Liver (tissue), 9 donors: Measurements from ENCODE around the gene TNFAIP6. TPM values are rescaled to one million over a fixed set of nuclear protein-coding genes. Genes with fewer than 3 reads are reported as not detected.

Experiments
- DNase-seq: peaks from one replicate; pipeline ENCODE4 v3.0.0-alpha.2; 2017; ENCODE audit warnings: low spot score
- H3K27ac ChIP-seq, 2 donors: one replicate each; pipeline ENCODE4 v1.7.0; 2013; ENCODE audit warnings: inconsistent platforms in 2 of 2, low read length in 2 of 2, control low read depth in 1 of 2, low read depth in 1 of 2, mild to moderate bottlenecking in 1 of 2
- H3K27me3 ChIP-seq, 4 donors: one replicate each; pipeline versions ENCODE4 v1.6.1 to v1.7.0; 2013; ENCODE audit warnings: low read length in 3 of 4, inconsistent platforms in 1 of 4, mild to moderate bottlenecking in 1 of 4, moderate library complexity in 1 of 4; ENCODE audit not compliant: control insufficient read depth in 4 of 4, insufficient read depth in 4 of 4
- H3K36me3 ChIP-seq, 4 donors: one replicate each; pipeline versions ENCODE4 v1.6.1 to v1.7.0; 2013; ENCODE audit warnings: low read length in 3 of 4, mild to moderate bottlenecking in 3 of 4, low read depth in 1 of 4, moderate library complexity in 1 of 4; ENCODE audit not compliant: control insufficient read depth in 4 of 4, insufficient read depth in 3 of 4
- H3K4me1 ChIP-seq, 4 donors: one replicate each; pipeline versions ENCODE4 v1.6.1 to v1.7.0; 2013; ENCODE audit warnings: low read length in 3 of 4, mild to moderate bottlenecking in 3 of 4, moderate library complexity in 1 of 4; ENCODE audit not compliant: control insufficient read depth in 4 of 4, insufficient read depth in 4 of 4
- H3K4me3 ChIP-seq, 3 donors: one replicate each; pipeline versions ENCODE4 v1.6.1 to v1.7.0; 2013; ENCODE audit warnings: low read length in 3 of 3, control low read depth in 1 of 3, low read depth in 1 of 3, mild to moderate bottlenecking in 1 of 3
- H3K9ac ChIP-seq, 2 donors: one replicate each; pipeline ENCODE4 v1.7.0; 2013; ENCODE audit warnings: low read length in 2 of 2, mild to moderate bottlenecking in 2 of 2, moderate library complexity in 2 of 2, control low read depth in 1 of 2, low read depth in 1 of 2
- H3K9me3 ChIP-seq, 4 donors: one replicate each; pipeline versions ENCODE4 v1.6.1 to v1.7.0; 2013; ENCODE audit warnings: low read length in 3 of 4; ENCODE audit not compliant: control insufficient read depth in 4 of 4
- ATF3 ChIP-seq: IDR thresholded peaks from 2 replicates; pipeline ENCODE4 v1.6.1; 2016; ENCODE audit warnings: antibody characterized with exemption
- EGR1 ChIP-seq, 2 donors: IDR thresholded peaks; 2 replicates each; pipeline ENCODE4 v1.6.1; 2016 to 2018; ENCODE audit warnings: antibody characterized with exemption in 2 of 2, low read depth in 2 of 2
- FOXA1 ChIP-seq: IDR thresholded peaks from 2 replicates; pipeline ENCODE4 v1.6.1; 2016; ENCODE audit warnings: antibody characterized with exemption
- FOXA2 ChIP-seq: IDR thresholded peaks from 2 replicates; pipeline ENCODE4 v1.6.1; 2016; ENCODE audit warnings: antibody characterized with exemption
- GABPA ChIP-seq, 2 donors: IDR thresholded peaks in 1 of 2; conservative IDR thresholded peaks in 1 of 2; 2 replicates each; pipeline ENCODE4 v1.6.1; 2016; ENCODE audit warnings: antibody characterized with exemption in 2 of 2, mild to moderate bottlenecking in 1 of 2, moderate library complexity in 1 of 2
- HNF4A ChIP-seq, 2 donors: conservative IDR thresholded peaks; 2 replicates each; pipeline ENCODE4 v1.6.1; 2016; ENCODE audit warnings: antibody characterized with exemption in 2 of 2, mild to moderate bottlenecking in 2 of 2
- JUND ChIP-seq, 2 donors: IDR thresholded peaks; 2 replicates each; pipeline ENCODE4 v1.6.1; 2016; ENCODE audit warnings: antibody characterized with exemption in 2 of 2
- NR2F2 ChIP-seq: IDR thresholded peaks from 2 replicates; pipeline ENCODE4 v1.6.1; 2016; ENCODE audit warnings: antibody characterized with exemption
- RAD21 ChIP-seq, 2 donors: IDR thresholded peaks; 2 replicates each; pipeline ENCODE4 v1.6.1; 2016; ENCODE audit warnings: antibody characterized with exemption in 2 of 2, mild to moderate bottlenecking in 2 of 2
- REST ChIP-seq: IDR thresholded peaks from 2 replicates; pipeline ENCODE4 v1.6.1; 2016; ENCODE audit warnings: antibody characterized with exemption, mild to moderate bottlenecking
- RXRA ChIP-seq, 2 donors: IDR thresholded peaks; 2 replicates each; pipeline ENCODE4 v1.6.1; 2017 to 2018; ENCODE audit warnings: antibody characterized with exemption in 2 of 2, mild to moderate bottlenecking in 1 of 2
- SP1 ChIP-seq: IDR thresholded peaks from 2 replicates; pipeline ENCODE4 v1.6.1; 2018; ENCODE audit warnings: antibody characterized with exemption, mild to moderate bottlenecking
- TAF1 ChIP-seq: conservative IDR thresholded peaks from 2 replicates; pipeline ENCODE4 v1.6.1; 2016; ENCODE audit warnings: antibody characterized with exemption, mild to moderate bottlenecking
- YY1 ChIP-seq: IDR thresholded peaks from 2 replicates; pipeline ENCODE4 v1.6.1; 2016; ENCODE audit warnings: antibody characterized with exemption, mild to moderate bottlenecking
- ZBTB33 ChIP-seq: IDR thresholded peaks from 2 replicates; pipeline ENCODE4 v1.6.1; 2016; ENCODE audit warnings: antibody characterized with exemption
- WGBS: extraction: QIAGEN DNeasy Blood & Tissue Kit; methylation state at CpG from one replicate; pipeline ENCODE4 v1.1.7; 2013; 5-methylcytosine and 5-hydroxymethylcytosine counted together
- polyA plus RNA-seq, 2 donors: library from polyadenylated mRNA; stranded (reverse) in 1 of 2; unstranded in 1 of 2; fragments of 200-250 nt in 1 of 2; fragments of >200 nt in 1 of 2; fragmentation: Nextera tagmentation in 1 of 2; extraction: Ambion mirVana in 1 of 2; gene quantifications; one replicate each; pipeline versions ENCODE4 v1.2.1 to v1.2.3, GENCODE V29; 2013 to 2015
- total RNA-seq, 2 donors: library from RNA; depleted of rRNA; stranded (reverse); fragments of >200 nt; gene quantifications; one replicate each; pipeline ENCODE4 v1.2.3, GENCODE V29; 2014
- donor health status: healthy.
- donor health status: healthy.
- donor health status: healthy.
- donor health status: healthy.
- donor health status: healthy.

The TNFAIP6 gene
- total and polyA plus RNA-seq, 4 donors: 0.17 to 0.28 (median 0.20) TPM

- no peak overlapping the region for H3K4me3 ChIP-seq
- no peak overlapping the region for H3K27ac ChIP-seq
- no peaks in the 10 kb centered on the region for H3K9me3 ChIP-seq
- no peaks in the 10 kb centered on the region for H3K27me3 ChIP-seq
- 66% methylated on average over 3 of the region's 3 CpGs for WGBS
- no peaks in the 10 kb centered on the region for H3K4me1 ChIP-seq
- no peak for DNase-seq
- no peak overlapping the region for H3K9ac ChIP-seq
- TF ChIP-seq GABPA (IDR thresholded peaks at IDR 0.05 in 1 of 2, conservative IDR thresholded peaks at IDR 0.05 in 1 of 2): no peak
- no peak for TF ChIP-seq NR2F2
- TF ChIP-seq SP1: no peak
- no peak for TF ChIP-seq TAF1
- TF ChIP-seq JUND (IDR thresholded peaks at IDR 0.05): no peak
- no peak for TF ChIP-seq FOXA1
- H3K36me3 ChIP-seq: no peaks in the 10 kb centered on the region
Observed at GRCh38 chr2:151334082-151334815, 23.1 kb upstream of the TNFAIP6 start.

GRCh38 chr2:151336863-151337371, 20.5 kb upstream of the TNFAIP6 start:
- DNase-seq: no peak
- TF ChIP-seq GABPA (IDR thresholded peaks at IDR 0.05 in 1 of 2, conservative IDR thresholded peaks at IDR 0.05 in 1 of 2): no peak
- no peak for TF ChIP-seq ATF3
- TF ChIP-seq EGR1 (IDR thresholded peaks at IDR 0.05; ENCODE audit: low read depth in 2 of 2): no peak
- TF ChIP-seq TAF1: no peak
- no peak for TF ChIP-seq REST
- TF ChIP-seq FOXA2: no peak
- TF ChIP-seq RXRA (IDR thresholded peaks at IDR 0.05): no peak
- TF ChIP-seq HNF4A (conservative IDR thresholded peaks at IDR 0.05): no peak
- no peak for TF ChIP-seq YY1
- TF ChIP-seq JUND (IDR thresholded peaks at IDR 0.05): no peak
- TF ChIP-seq NR2F2: no peak
- TF ChIP-seq RAD21 (IDR thresholded peaks at IDR 0.05): no peak
- TF ChIP-seq SP1: no peak
- TF ChIP-seq ZBTB33: no peak
- H3K27me3 ChIP-seq: no peaks in the 10 kb centered on the region

More at GRCh38 chr2:151336863-151337371, 20.5 kb upstream of the TNFAIP6 start:
- no peak overlapping the region for H3K27ac ChIP-seq
- no peaks in the 10 kb centered on the region for H3K9me3 ChIP-seq
- no peak overlapping the region for H3K9ac ChIP-seq
- no peak overlapping the region for H3K4me3 ChIP-seq
- WGBS: 66% methylated on average over 2 of the region's 2 CpGs
- no peaks in the 10 kb centered on the region for H3K4me1 ChIP-seq
- no peaks in the 10 kb centered on the region for H3K36me3 ChIP-seq
